AG10803 (cell line): ENCODE results near the gene PLA2G4D.

Experiments
- DNase-seq: peaks from one replicate; pipeline ENCODE4 v3.0.0; 2010; ENCODE audit warnings: low read depth
- H3K4me3 ChIP-seq: 2 replicates; pipeline ENCODE4 v1.5.1; 2011; ENCODE audit warnings: mild to moderate bottlenecking, low read length, control low read depth
- CTCF ChIP-seq: conservative IDR thresholded peaks from 2 replicates; pipeline ENCODE4 v1.5.1; 2011; ENCODE audit warnings: mild to moderate bottlenecking, low read length, control low read depth, inconsistent platforms

Gene PLA2G4D

GRCh38 chr15:42072141-42072685 lies 22.1 kb downstream of the PLA2G4D start:
- TF ChIP-seq CTCF: no peak
- DNase-seq: no peak
- no peak overlapping the region for H3K4me3 ChIP-seq

- TF ChIP-seq CTCF: no peak
- DNase-seq: no peak
- H3K4me3 ChIP-seq: no peak overlapping the region
Measured at GRCh38 chr15:42071717-42072116, 22.6 kb downstream of the PLA2G4D start.

GRCh38 chr15:42070976-42071350 lies 23.4 kb downstream of the PLA2G4D start:
- TF ChIP-seq CTCF: no peak
- DNase-seq: no peak
- H3K4me3 ChIP-seq: no peak overlapping the region

GRCh38 chr15:42070279-42070975 lies 23.9 kb downstream of the PLA2G4D start:
- TF ChIP-seq CTCF: no peak
- no peak for DNase-seq
- no peak overlapping the region for H3K4me3 ChIP-seq

GRCh38 chr15:42069496-42070278 lies 24.7 kb downstream of the PLA2G4D start:
- TF ChIP-seq CTCF: no peak
- no peak for DNase-seq
- no peak overlapping the region for H3K4me3 ChIP-seq

- no peak overlapping the region for H3K4me3 ChIP-seq
- no peak for DNase-seq
- no peak for TF ChIP-seq CTCF
Measured at GRCh38 chr15:42069025-42069424, 25.3 kb downstream of the PLA2G4D start.

GRCh38 chr15:42068601-42069000 lies 25.8 kb downstream of the PLA2G4D start:
- TF ChIP-seq CTCF: no peak
- H3K4me3 ChIP-seq: no peak overlapping the region

More at GRCh38 chr15:42068601-42069000, 25.8 kb downstream of the PLA2G4D start:
- DNase-seq: no peak
